Upper lobe of left lung (tissue), 4 donors: ENCODE data around the gene KCNJ14.

Experiments
- POLR2A ChIP-seq, 4 donors: fragments of 450-650 bp; IDR thresholded peaks; one replicate each; pipeline ENCODE4 v1.5.1; 2016 to 2017; ENCODE audit warnings: antibody characterized with exemption in 4 of 4, mild to moderate bottlenecking in 2 of 4
- TF ChIP-seq, protein P1 (sequence below), 6 experiments: fragments of 450-650 bp in 4 of 6; fragments of 200-600 bp in 2 of 6; sonication (generic) in 2 of 6; IDR thresholded peaks; one replicate each; pipeline ENCODE4 v1.5.1; 2016 to 2019; ENCODE audit warnings: antibody characterized with exemption in 6 of 6

DNA sequence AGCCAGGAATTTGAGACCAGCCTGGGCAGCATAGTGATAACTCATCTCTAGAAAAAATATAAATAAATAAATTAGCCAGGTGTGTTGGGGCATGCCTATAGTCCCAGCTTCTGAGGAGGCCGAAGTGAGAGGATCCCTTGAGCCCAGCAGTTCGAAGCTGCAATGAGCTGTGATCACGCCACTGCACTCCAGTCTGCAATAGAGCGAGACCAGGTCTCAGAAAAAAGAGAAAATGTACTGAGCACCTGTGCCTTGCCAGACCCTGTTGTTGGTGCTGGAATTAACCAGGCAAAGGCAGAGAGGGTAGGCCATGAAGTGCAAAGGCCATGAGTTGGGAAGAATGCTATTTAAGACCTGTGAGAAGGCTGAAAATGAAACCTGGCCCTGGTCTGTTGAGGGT, 16.5 kb downstream of the KCNJ14 start:
- TF ChIP-seq, protein P1, sequence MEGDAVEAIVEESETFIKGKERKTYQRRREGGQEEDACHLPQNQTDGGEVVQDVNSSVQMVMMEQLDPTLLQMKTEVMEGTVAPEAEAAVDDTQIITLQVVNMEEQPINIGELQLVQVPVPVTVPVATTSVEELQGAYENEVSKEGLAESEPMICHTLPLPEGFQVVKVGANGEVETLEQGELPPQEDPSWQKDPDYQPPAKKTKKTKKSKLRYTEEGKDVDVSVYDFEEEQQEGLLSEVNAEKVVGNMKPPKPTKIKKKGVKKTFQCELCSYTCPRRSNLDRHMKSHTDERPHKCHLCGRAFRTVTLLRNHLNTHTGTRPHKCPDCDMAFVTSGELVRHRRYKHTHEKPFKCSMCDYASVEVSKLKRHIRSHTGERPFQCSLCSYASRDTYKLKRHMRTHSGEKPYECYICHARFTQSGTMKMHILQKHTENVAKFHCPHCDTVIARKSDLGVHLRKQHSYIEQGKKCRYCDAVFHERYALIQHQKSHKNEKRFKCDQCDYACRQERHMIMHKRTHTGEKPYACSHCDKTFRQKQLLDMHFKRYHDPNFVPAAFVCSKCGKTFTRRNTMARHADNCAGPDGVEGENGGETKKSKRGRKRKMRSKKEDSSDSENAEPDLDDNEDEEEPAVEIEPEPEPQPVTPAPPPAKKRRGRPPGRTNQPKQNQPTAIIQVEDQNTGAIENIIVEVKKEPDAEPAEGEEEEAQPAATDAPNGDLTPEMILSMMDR (IDR thresholded peaks at IDR 0.05): no peak
- no peak for TF ChIP-seq POLR2A (IDR thresholded peaks at IDR 0.05)
